Measurements from ENCODE around the gene PPP1R3F. TPM values are rescaled to one million over a fixed set of nuclear protein-coding genes. Genes with fewer than 3 reads are reported as not detected.

Gene PPP1R3F
- total and polyA plus RNA-seq, 2 donors (not counting 1 experiment from before 2014, with no cell fraction given) = 3.7 to 10.2 TPM

- CTCF ChIA-PET = no interaction called here
These were observed 25.4 kb upstream of the PPP1R3F start for GRCh38 chrX:49244207-49244606.

GRCh38 chrX:49246541-49246940, 23.1 kb upstream of the PPP1R3F start:
- Mint-ChIP-seq H3K27ac (no peak overlapping the region), H3K27me3 (no peaks in the 10 kb centered on the region)
- POLR2A ChIA-PET = no interaction called here

More at GRCh38 chrX:49244207-49244606, 25.4 kb upstream of the PPP1R3F start:
- no peak for DNase-seq
- no peaks in the 10 kb centered on the region for H3K9me3 Mint-ChIP-seq (ENCODE audit: insufficient read depth)
- Histone ChIP-seq H3K4me2 (replicated peaks; ENCODE audit: low read depth, low read length, poor library complexity, severe bottlenecking) (no peak overlapping the region), H3K4me1 (ENCODE audit: control insufficient read depth in 2 of 2, insufficient read depth in 2 of 2, low read length in 2 of 2) (no peaks in the 10 kb centered on the region), H3K4me3 (ENCODE audit: control extremely low read depth in 1 of 5, extremely low read depth in 1 of 5, insufficient read depth in 1 of 5, low read depth in 2 of 5, low read length in 4 of 5) (no peak overlapping the region), H2AFZ (ENCODE audit: insufficient read depth, low read depth, low read length, poor library complexity, severe bottlenecking) (no peak overlapping the region), H3K36me3 (replicated peaks in 1 of 2; ENCODE audit: control extremely low read depth in 1 of 2, control insufficient read depth in 1 of 2, extremely low read depth in 1 of 2, insufficient read depth in 2 of 2, low read length in 1 of 2) (peaks cover 0 to 38% of the 10 kb centered on the region in 2 experiments), H3K27me3 (replicated peaks in 1 of 4; ENCODE audit: control extremely low read depth in 1 of 4, control insufficient read depth in 3 of 4, insufficient read depth in 4 of 4, low read length in 3 of 4) (no peaks in the 10 kb centered on the region), H3K9me3 (ENCODE audit: control extremely low read depth in 1 of 3, control insufficient read depth in 2 of 3, insufficient read depth in 1 of 3, low read length in 2 of 3) (no peaks in the 10 kb centered on the region), H3K27ac (ENCODE audit: low read length in 2 of 2) (no peak overlapping the region), H3K79me2 (ENCODE audit: control insufficient read depth, insufficient read depth, low read length) (peaks cover 7% of the 10 kb centered on the region), H3K9ac (ENCODE audit: low read length) (no peak overlapping the region), H4K20me1 (ENCODE audit: control insufficient read depth, insufficient read depth, low read length, poor library complexity, severe bottlenecking) (no peaks in the 10 kb centered on the region)
- no peak overlapping the region for H3K4me3 Mint-ChIP-seq
- TF ChIP-seq EZH2 (IDR thresholded peaks at IDR 0.05; ENCODE audit: borderline replicate concordance, insufficient read depth, low read depth, low read length, poor library complexity, severe bottlenecking) (no peak), CTCF (IDR thresholded peaks at IDR 0.05) (no peak)
- no CpG with 5 or more reads among the region's 2 CpGs for WGBS (ENCODE audit: insufficient coverage)
- no peak overlapping the region for H3K27ac Mint-ChIP-seq
- intact Hi-C loops (cut with micrococcal nuclease) = no loop called here
- H3K27me3 Mint-ChIP-seq = no peaks in the 10 kb centered on the region
- no peak for ATAC-seq (ENCODE audit: low read depth)
- H3K4me1 Mint-ChIP-seq = peaks cover 4% of the 10 kb centered on the region
- POLR2A ChIA-PET = no interaction called here

More at GRCh38 chrX:49246541-49246940, 23.1 kb upstream of the PPP1R3F start:
- H3K4me3 ChIP-seq (ENCODE audit: control extremely low read depth in 1 of 5, extremely low read depth in 1 of 5, insufficient read depth in 1 of 5, low read depth in 2 of 5, low read length in 4 of 5) = no peak overlapping the region
- no peaks in the 10 kb centered on the region for H3K4me1 ChIP-seq (ENCODE audit: control insufficient read depth in 2 of 2, insufficient read depth in 2 of 2, low read length in 2 of 2)
- no peaks in the 10 kb centered on the region for H3K9me3 ChIP-seq (ENCODE audit: control extremely low read depth in 1 of 3, control insufficient read depth in 2 of 3, insufficient read depth in 1 of 3, low read length in 2 of 3)
- H3K4me1 Mint-ChIP-seq = no peaks in the 10 kb centered on the region
- CTCF ChIA-PET = no interaction called here
- H3K36me3 ChIP-seq (replicated peaks in 1 of 2; ENCODE audit: control extremely low read depth in 1 of 2, control insufficient read depth in 1 of 2, extremely low read depth in 1 of 2, insufficient read depth in 2 of 2, low read length in 1 of 2) = peaks cover 0 to 37% of the 10 kb centered on the region in 2 experiments
- no peak overlapping the region for H3K4me3 Mint-ChIP-seq
- H3K9me3 Mint-ChIP-seq (ENCODE audit: insufficient read depth) = no peaks in the 10 kb centered on the region
- no peak overlapping the region for H3K27ac ChIP-seq (ENCODE audit: low read length in 2 of 2)
- no peaks in the 10 kb centered on the region for H3K27me3 ChIP-seq (replicated peaks in 1 of 4; ENCODE audit: control extremely low read depth in 1 of 4, control insufficient read depth in 3 of 4, insufficient read depth in 4 of 4, low read length in 3 of 4)
- no peak overlapping the region for H3K9ac ChIP-seq (ENCODE audit: low read length)
- no peak overlapping the region for H3K4me2 ChIP-seq (replicated peaks; ENCODE audit: low read depth, low read length, poor library complexity, severe bottlenecking)
- H4K20me1 ChIP-seq (ENCODE audit: control insufficient read depth, insufficient read depth, low read length, poor library complexity, severe bottlenecking) = no peaks in the 10 kb centered on the region
- no peak overlapping the region for H2AFZ ChIP-seq (ENCODE audit: insufficient read depth, low read depth, low read length, poor library complexity, severe bottlenecking)
- 100% methylated on average over 5 of the region's 10 CpGs for WGBS (ENCODE audit: insufficient coverage)
- TF ChIP-seq EZH2 (IDR thresholded peaks at IDR 0.05; ENCODE audit: borderline replicate concordance, insufficient read depth, low read depth, low read length, poor library complexity, severe bottlenecking) = no peak
- TF ChIP-seq CTCF (IDR thresholded peaks at IDR 0.05) = no peak
- H3K79me2 ChIP-seq (ENCODE audit: control insufficient read depth, insufficient read depth, low read length) = no peaks in the 10 kb centered on the region
- DNase-seq = no peak
- no peak for ATAC-seq (ENCODE audit: low read depth)
- intact Hi-C loops (cut with micrococcal nuclease) = no loop called here

All from B cell (primary cell).